A549 (cell line): ENCODE data around the gene LRRC14B.

Experiments
- CEBPB ChIP-seq, 2 experiments: fragments of >200 bp in 1 of 2; sonication (Bioruptor Twin) in 1 of 2; formaldehyde crosslinking in 1 of 2; IDR thresholded peaks; 2 replicates each; pipeline ENCODE4 v1.6.1; 2012 to 2016
- CTCF ChIP-seq: fragments of >200 bp; sonication (Bioruptor Twin); formaldehyde crosslinking; IDR thresholded peaks from 3 replicates; pipeline ENCODE4 v1.5.1; 2016
- EHMT2 ChIP-seq: fragments of 200-600 bp; sonication (generic); IDR thresholded peaks from 2 replicates; pipeline ENCODE4 v1.6.1; 2016; ENCODE audit warnings: antibody characterized with exemption, low read depth, mild to moderate bottlenecking, moderate library complexity
- ELK1 ChIP-seq: fragments of 150-350 bp; IDR thresholded peaks from 2 replicates; pipeline ENCODE4 v1.6.1; 2014; ENCODE audit warnings: low read depth, mild to moderate bottlenecking, low read length
- EP300 ChIP-seq, 2 experiments: fragments of >200 bp; sonication (Bioruptor Twin); formaldehyde crosslinking; IDR thresholded peaks; 2 replicates in 1 of 2; 3 replicates in 1 of 2; pipeline ENCODE4 v1.6.1; 2016 to 2017
- ESRRA ChIP-seq: fragments of 150-350 bp; IDR thresholded peaks from 2 replicates; pipeline ENCODE4 v1.6.1; 2014; ENCODE audit warnings: mild to moderate bottlenecking, low read length, borderline replicate concordance
- JUNB ChIP-seq: fragments of >200 bp; sonication (Bioruptor Twin); formaldehyde crosslinking; IDR thresholded peaks from 2 replicates; pipeline ENCODE4 v1.6.1; 2016
- MAX ChIP-seq: IDR thresholded peaks from 2 replicates; pipeline ENCODE4 v1.6.1; 2012
- POLR2A ChIP-seq: IDR thresholded peaks from 2 replicates; pipeline ENCODE4 v1.6.1; 2012; ENCODE audit warnings: mild to moderate bottlenecking, low read length
- RAD21 ChIP-seq, 2 experiments: fragments of >200 bp in 1 of 2; sonication (Bioruptor Twin) in 1 of 2; formaldehyde crosslinking in 1 of 2; IDR thresholded peaks in 1 of 2; conservative IDR thresholded peaks in 1 of 2; 2 replicates in 1 of 2; 3 replicates in 1 of 2; pipeline ENCODE4 v1.6.1; 2012 to 2018; ENCODE audit warnings: inconsistent platforms in 1 of 2
- REST ChIP-seq: fragments of 200-600 bp; sonication (generic); IDR thresholded peaks from 2 replicates; pipeline ENCODE4 v1.6.1; 2016; ENCODE audit warnings: antibody characterized with exemption, mild to moderate bottlenecking, moderate library complexity

GRCh38 chr5:164244-164643, 27.1 kb upstream of the LRRC14B start:
- TF ChIP-seq POLR2A (no peak), REST (no peak), CTCF (no peak), MAX (no peak), JUNB (no peak), ELK1 (no peak), ESRRA (no peak), RAD21 (conservative IDR thresholded peaks at IDR 0.05 in 1 of 2, IDR thresholded peaks at IDR 0.05 in 1 of 2) (no peak), EHMT2 (no peak), CEBPB (IDR thresholded peaks at IDR 0.05) (no peak), EP300 (IDR thresholded peaks at IDR 0.05) (no peak)
